DMS79 (cell line): ENCODE data around the gene NUDT9.
A peak's percentile ranks its signal among the peaks of the same experiment; 100 is the strongest.
"Not testable (repeated sequence)": the region's sequence is repeated elsewhere in the genome, so short reads cannot be mapped to it uniquely, and the experiment has no call there.

Source experiments
- DNase-seq: peaks from one replicate; lab custom pipeline; 2025; lab: John Stamatoyannopoulos, UW

Gene NUDT9, protein sequence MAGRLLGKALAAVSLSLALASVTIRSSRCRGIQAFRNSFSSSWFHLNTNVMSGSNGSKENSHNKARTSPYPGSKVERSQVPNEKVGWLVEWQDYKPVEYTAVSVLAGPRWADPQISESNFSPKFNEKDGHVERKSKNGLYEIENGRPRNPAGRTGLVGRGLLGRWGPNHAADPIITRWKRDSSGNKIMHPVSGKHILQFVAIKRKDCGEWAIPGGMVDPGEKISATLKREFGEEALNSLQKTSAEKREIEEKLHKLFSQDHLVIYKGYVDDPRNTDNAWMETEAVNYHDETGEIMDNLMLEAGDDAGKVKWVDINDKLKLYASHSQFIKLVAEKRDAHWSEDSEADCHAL

DNA sequence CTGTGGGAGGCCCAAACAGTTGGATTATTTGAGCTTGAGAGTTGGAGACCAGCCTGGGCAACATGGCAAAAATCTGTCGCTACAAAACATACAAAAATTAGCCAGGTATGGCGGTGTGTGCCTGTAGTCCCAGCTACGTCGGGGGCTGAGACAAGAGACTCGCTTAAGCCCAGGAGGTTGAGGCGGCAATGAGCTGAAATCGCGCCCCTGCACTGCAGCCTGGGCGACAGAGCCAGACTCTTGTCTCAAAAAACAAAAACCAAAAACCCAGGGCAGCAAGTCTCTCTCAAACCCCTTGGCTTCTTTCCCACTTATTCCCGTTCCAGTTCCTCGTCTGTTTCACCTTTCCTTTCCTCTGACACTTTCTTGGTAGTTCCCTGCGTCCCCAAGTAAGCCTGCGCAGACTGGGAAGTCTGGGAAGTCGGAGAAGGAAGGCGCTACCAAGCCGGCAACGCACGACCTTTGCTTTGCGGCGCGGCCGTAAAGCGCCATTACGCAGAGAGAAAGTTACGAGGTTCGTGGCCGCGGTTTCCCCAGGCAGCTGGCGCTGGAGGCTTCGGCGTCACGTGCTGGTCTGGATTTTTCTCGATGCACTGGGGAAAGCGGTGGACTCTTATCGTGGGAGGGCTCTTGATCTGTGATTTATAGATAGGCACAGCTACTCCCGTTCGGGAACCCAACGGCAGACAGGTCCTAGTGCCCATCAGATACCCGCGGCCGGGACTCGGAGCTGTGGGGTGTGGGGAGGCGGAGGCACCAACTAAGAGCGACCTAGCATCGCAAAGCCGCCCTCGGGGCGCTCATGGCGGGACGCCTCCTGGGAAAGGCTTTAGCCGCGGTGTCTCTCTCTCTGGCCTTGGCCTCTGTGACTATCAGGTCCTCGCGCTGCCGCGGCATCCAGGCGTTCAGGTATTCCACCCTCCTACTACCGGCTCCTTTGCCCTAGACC lies at the start of gene NUDT9:
NUDT9 (plus strand) TSS at position 470 of the 949 bp plus-strand sequence; CDS start at position 803, 333 bp downstream.
- DNase-seq = peak; percentile 91

DNA sequence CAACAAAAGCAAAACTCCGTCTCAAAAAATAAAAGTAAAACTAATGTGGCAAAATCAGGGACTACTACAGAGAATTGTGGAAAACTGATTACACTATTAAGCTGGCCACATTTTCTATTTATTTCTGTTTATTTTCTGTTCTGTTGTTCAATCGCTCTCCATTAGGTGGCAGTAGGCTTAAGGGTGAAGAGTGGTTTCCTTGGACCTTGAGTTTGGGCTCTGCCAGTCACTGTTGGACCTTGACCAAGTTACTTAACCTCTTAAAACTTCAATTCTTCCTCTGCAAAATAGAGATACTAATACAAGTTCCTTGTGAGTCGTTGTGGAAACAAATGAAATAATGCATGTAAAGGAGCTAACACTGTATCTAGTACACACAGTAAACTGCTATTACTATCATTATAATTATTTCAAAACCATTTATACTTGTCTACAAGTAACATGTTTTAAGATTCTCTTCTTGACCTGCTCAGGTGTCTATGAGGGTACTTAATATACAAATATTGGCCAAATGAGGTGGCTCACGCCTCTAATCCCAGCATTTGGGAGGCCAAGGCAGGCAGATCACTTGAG lies 46.6 kb upstream of the NUDT9 start:
- no peak for DNase-seq

DNA sequence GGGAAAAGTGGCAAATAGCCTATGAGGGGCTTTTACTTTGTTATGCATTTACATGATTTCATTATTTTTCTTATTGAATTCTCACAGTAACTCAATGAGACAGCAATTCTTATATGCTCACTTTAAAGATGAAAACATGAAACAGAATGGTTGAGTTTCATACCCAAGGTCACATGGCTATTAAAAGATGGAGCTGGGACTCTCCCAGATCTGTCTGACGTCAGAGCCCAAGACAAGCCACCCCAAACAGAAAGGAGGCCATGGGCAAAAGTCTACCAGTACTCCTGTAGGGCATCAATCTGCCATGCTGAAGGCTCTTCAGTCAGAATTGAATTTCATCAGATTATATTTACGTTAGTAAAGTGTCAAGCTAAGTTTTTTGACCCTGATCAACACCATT lies 44.6 kb upstream of the NUDT9 start:
- no peak for DNase-seq

DNA sequence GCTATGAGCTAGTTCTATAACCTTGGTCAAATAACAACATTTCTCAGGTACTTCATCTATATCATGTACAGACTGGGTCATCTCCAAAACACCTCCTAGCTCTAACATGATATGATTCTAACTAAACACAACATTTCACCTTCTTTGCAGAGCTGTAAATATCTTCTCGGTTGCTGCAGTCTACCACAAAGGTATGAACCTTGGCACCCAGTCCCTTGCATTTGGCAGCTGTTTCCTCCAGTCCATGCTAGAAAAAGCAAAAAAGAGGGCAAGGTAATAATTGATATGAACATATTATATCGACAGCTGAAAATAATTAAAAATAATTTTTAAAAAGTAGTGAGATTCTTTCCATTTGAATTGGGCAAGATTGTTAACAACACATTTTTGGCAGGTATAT lies 40.3 kb upstream of the NUDT9 start:
- DNase-seq = no peak

DNA sequence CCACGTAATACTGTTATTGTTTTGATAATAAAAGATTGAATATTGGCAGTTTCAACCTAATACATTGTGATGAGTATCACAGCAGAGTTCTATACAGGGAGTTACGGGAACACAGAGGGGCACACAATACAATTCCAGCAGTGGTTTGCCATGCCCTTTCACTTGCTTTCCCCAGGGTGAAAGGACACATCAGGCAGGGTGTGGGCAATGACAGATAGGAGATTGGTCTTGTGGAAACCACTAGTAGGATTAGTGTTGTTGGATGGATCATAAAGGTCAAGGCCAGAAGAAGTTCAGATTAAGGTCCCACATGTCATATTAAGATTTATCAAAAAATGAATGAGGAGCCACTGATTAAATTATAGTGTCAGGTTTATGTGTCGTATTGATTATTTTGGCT lies 39.4 kb upstream of the NUDT9 start:
- DNase-seq = no peak

DNA sequence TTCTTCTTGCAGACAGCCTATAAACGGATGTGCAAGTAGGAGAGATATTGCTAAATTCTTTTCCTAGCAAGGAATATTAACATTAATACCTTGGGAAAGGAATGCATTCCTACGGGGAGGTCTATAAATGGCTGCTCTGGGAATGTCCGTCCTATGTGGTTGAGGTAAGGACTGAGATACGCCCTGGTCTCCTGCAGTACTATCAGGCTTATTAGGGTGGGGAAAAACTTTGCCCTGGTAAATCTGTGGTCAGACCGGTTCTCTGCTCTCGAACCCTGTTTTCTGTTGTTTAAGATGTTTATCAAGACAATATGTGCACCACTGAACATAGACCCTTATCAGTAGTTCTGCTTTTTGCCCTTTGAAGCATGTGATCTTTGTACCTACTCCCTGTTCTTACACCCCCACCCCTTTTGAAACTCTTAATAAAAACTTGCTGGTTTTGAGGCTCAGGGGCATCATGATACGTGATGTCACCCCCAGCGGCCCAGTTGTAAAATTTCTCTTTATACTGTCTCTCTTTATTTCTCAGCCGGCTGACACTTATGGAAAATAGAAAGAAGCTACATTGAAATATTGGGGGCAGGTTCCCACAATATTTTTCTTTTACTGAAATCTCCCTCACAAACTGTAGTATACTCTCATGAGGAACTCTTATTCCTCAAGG lies 37.8 kb upstream of the NUDT9 start:
- not testable (repeated sequence) for DNase-seq

DNA sequence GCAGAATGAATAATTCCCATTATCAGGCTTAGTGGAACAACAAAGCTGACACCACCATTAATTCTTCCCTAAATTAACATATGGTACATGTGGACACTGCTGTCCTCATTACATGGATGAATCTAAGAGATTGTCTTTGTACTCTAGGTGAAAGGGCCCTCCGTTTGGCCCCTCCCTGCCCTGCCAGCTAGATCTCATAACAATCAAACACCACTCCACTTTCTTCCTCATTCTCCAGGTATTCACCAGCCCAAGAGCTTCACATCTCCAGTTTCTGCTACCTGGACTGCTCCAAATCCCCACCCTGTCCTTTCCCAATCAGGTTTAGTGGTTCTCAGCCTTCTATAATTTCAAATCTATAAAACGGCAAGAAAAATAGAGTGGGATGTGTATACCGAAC lies 35.1 kb upstream of the NUDT9 start:
- no peak for DNase-seq

DNA sequence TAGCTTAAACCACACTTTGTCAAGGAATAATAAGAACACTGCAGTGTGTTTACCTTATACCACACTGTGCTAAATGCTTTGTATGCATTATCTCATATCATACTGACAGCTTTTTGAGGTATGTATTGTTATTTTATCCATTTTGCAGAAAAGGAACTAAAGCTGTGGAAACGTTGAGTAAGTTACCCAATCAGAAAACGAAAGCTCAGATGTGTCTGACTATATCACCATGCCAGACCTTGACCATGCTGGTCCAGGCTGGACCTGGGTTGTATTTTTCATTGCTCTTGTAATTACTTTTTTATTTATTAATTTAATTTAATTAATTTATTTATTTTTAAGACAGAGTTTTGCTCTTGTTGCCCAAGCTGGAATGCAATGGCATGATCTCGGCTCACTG lies 33.5 kb upstream of the NUDT9 start:
- no peak for DNase-seq

DNA sequence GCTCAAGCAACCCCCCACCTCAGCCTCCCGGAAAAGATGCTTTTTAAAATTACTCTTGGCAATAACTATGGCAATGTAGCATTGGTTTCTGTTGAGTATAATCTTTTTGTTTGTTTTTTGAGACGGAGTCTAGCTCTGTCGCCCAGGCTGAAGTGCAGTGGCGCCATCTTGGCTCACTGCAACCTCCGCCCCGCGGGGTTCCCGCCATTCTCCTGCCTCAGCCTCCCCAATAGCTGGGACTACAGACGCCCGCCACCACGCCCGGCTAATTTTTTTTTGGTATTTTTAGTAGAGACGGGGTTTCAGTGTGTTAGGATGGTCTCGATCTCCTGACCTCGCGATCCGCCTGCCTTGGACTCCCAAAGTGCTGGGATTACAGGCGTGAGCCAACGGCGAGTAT lies 32.3 kb upstream of the NUDT9 start:
- not testable (repeated sequence) for DNase-seq

DNA sequence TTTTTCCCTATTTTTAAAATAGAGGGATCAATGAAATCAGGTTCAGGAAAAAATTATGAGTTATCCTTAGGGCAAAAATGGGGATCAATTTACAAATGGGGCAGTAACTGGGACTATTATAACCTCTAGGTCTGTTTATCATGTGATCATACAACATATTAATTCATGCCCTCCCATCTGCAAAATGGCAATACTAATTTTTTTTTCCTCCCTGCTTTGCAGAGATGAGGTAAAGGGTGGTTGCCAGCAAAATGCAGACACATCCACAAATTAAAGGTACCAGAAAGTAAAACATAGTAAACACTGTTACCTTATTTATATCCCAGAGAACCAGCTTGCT lies 31.9 kb upstream of the NUDT9 start:
- no peak for DNase-seq

DNA sequence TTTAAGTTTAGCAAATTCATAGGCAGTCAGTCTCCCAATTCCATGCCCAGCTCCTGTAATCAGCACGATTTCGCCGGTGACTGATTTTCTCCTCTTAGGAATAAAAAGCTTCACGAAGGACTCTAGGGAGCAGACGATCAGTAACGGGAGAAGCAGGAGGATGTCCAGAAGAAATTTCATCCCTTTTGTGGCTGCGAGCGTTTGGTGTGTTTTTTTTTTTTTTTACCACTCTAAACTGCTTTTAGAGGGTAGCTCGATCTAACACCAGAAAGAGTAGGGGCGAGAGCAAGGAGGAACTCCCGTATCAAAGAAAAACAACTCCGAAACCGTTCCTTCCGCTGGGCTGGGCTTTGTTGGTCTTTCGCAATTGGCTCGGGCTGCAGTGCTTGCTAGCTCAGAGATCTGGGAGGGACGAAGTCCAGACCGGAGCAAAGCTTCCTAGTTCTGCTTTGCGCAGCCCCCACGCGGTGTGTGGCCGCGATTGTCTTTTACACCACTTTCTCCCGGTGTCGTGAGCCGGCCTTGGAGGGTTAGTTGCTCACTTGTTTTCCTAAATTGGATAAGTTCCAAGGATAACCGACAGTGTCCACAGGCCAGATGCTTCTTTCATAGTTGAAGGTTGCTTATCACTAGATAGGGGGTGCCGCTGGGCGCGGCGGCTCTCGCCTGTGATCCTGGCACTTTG lies 31.3 kb upstream of the NUDT9 start, which contains the start of gene HSD17B11:
HSD17B11 (minus strand) TSS at position 298 of the 685 bp plus-strand sequence; CDS start at position 180, 118 bp downstream.
- DNase-seq = peak; percentile 82

DNA sequence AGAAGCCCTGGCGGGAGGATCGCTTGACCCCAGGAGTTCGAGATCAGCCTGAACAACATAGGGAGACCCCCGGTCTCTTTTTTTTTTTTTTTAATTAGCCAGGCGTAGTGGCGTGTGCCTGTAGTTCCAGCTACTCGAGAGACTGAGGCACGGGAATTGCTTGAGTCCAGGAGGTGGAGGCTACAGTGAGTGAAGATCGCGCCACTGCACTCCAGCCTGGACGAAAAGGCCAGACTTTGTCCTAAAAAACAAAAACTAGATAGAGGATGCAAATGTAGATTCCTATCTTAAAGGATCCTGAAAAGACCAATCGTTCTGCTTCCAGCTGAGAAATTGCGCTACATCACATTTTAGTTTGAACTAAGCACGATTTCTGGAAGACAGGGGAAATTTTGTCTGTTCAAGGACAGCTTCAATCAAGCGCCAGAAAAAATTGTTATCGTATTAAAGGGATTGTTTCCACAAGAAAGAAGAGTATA lies 30.8 kb upstream of the NUDT9 start:
- no peak for DNase-seq

DNA sequence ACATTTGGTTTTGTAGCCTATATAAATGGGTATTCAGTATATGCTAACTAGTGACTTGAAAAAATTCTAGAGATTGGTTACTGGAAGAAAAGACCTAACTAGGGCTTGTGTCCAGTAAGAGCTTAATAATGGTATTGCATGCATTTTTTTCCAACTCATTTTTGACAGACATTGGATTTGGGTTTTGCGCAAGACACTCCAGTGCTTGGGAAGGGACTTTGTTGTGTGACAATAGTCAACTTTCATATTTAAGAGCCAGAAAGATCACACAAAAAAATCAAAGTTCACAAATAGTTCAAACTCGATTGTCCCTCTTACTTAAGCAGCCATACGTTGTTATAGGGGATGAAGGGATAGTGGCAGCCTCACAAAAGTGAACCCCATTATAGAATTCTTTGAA lies 30.2 kb upstream of the NUDT9 start:
- DNase-seq = no peak

DNA sequence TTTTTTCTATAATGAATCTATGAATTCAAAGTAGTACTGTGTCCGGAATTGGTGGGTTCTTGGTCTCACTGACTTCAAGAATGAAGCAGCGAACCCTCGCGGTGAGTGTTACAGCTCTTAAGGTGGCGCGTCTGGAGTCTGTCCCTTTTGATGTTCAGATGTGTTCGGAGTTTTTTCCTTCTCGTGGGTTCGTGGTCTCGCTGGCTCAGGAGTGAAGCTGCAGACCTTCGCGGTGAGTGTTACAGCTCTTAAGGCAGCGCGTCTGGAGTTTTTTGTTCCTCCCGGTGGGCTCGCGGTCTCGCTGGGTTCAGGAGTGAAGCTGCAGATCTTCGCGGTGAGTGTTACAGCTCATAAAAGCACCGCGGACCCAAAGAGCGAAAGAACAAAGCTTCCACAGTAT lies 27.3 kb upstream of the NUDT9 start:
- not testable (repeated sequence) for DNase-seq

DNA sequence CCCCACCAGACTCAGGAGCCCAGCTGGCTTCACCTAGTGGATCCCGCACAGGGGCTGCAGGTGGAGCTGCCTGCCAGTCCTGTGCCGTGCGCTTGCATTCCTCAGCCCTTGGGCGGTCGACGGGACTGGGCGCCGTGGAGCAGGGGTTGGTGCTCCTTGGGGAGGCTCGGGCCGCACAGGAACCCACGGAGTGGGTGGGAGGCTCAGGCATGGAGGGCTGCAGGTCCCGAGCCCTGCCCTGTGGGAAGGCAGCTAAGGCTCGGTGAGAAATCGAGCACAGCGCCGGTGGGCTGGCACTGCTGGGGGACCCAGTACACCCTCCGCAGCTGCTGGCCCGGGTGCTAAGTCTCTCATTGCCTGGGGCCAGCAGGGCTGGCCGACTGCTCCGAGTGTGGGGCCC lies 26.5 kb upstream of the NUDT9 start:
- not testable (repeated sequence) for DNase-seq

DNA sequence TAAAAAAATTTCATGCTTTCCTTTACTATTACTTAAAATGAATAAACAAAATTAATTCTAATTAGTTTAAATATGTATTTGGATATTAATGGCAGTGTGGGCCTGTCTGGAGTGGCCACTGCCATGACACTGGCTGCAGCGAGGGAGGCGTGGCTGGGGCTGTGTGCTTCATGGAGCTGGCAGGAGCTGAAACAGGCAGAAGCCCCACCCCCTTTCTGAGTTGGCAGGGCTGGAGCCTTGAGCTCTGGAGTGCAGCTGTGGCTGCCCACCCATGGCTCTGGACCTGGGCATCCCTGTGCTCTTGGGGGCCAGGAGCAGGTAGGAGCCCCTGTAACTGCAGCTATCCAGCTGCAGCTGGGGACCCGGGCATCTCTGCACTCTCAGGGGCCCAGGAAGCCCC lies 23.2 kb upstream of the NUDT9 start:
- no peak for DNase-seq

DNA sequence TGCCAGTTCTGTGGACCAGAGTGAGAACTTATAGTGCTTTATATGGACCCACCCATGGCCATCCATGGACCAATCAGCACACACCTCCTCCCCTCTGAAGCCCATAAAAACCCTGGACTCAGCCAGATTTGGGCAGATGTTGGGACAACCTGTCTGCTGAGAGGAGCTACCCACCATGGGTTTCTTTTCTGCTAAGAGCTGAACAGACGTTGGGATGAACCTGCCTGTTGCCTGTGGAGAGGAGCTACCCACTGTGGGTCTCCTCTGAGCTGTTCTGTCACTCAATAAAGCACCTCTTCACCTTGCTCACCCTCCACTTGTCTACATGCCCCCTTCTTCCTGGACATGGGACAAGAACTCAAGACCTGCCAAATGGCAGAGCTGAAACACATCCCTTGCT lies 22.4 kb upstream of the NUDT9 start:
- no peak for DNase-seq

DNA sequence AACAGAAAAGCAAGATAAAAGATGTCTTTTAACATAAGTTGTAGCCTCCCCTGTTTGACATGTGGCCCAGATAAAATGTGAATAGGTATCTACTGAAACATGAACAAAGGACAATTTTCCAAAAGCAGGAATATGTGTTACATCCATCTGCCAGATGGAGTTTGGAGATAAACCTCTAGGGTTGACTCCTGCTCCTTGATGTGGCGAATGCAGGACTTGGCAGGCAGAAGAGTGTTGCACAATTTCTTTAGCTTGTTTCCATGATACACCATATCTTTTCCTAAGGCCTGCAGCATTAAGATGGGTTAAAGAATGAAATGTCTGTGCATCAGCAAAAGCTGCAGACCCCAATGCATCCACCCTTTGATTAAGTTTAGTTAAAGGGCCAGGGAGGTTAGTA lies 18.6 kb upstream of the NUDT9 start:
- DNase-seq = not testable (repeated sequence)

DNA sequence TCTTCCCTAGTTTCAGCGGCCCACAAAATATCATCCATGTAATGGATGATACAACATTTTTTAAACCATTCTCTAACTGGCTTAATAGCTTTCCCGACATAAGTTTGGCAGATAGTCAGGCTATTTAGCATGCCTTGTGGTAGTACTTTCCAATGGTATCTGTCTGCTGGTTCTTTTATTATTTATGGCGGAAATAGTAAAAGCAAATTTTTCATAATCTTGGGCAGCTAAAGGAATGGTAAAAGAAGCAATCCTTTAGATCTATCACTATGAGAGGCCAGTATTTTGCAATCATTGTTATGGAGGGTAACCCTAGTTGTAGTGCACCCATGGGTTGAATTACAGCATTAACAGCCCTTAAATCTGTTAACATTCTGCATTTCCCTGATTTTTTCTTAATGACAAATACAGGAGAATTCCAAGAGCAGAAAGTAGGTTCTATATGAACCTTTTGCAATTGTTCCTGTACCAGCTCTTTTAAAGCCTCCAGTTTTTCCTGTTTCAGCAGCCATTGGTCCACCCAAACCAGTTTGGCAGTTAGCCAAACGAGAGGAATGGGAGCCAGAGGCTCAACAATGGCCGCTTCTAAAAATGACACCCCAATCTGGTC lies 17.1 kb upstream of the NUDT9 start:
- DNase-seq = no peak

DNA sequence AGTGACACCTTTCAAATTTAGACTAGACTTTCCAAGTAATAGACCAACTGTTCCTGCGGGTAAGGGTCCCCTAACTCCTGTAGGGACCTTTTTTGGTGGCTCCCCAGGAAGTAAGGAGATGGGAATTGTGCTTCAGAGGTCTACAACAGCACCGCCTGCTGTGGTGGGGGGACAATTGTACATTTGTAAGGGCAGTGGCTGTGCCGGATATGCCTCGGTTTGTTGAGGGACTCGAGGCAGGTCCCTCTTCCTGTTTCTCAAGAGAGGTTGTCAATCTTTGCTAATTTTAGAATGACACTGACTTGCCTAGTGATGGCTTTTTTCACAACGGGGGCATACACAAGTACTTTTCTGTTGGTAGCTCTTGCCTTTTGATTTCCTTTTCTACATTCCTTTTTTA lies 15.9 kb upstream of the NUDT9 start:
- no peak for DNase-seq

DNA sequence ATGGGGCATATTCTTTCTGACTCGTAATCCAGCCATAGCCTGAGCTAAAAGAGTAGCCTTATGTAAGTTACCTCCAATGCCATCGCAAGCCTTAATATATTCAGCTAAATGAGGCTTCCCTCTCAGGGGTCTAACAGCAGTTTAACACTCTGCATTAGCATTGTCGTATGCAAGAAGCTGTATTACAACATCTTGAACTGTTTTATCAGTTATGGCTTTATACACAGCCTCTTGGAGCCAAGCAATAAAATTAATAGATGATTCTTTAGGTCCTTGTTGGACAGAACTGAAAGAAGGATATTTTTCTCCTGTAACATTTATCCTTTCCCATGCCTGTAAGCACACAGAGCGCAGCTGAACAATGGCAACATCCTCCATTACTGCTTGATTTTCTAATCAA lies 15.5 kb upstream of the NUDT9 start:
- not testable (repeated sequence) for DNase-seq
